Natural killer cell (primary cell): Measurements from ENCODE around the gene FBXO30. TPM values are rescaled to one million over a fixed set of nuclear protein-coding genes. Genes with fewer than 3 reads are reported as not detected.

ENCODE experiments used
- ATAC-seq, 3 donors: fragments of 150-1000 bp in 2 of 3; fragments of 200-7000 bp in 1 of 3; cut with Tn5 transposase; 1 replicate in 1 of 3; 2 replicates in 2 of 3; pipeline ENCODE4 v1.10.0; 2021; ENCODE audit warnings: mild to moderate bottlenecking in 2 of 3, moderate library complexity in 2 of 3
- DNase-seq, 2 donors: peaks; one replicate each; pipeline versions ENCODE4 v3.0.0 to v3.0.0-alpha.2; 2013 to 2021; ENCODE audit warnings: mixed read lengths in 1 of 2
- H3K27ac ChIP-seq: one replicate; pipeline ENCODE4 v1.5.1; 2013; ENCODE audit warnings: mild to moderate bottlenecking, low read length
- H3K27me3 ChIP-seq: one replicate; pipeline ENCODE4 v1.6.1; 2013; ENCODE audit warnings: low read length; ENCODE audit not compliant: control insufficient read depth, insufficient read depth
- H3K36me3 ChIP-seq: one replicate; pipeline ENCODE4 v1.6.1; 2013; ENCODE audit warnings: low read length; ENCODE audit not compliant: control insufficient read depth, insufficient read depth
- H3K4me1 ChIP-seq: one replicate; pipeline ENCODE4 v1.6.1; 2013; ENCODE audit warnings: low read length; ENCODE audit not compliant: control insufficient read depth, insufficient read depth
- H3K4me3 ChIP-seq: one replicate; pipeline ENCODE4 v1.5.1; 2013; ENCODE audit warnings: low read length
- H3K9me3 ChIP-seq: one replicate; pipeline ENCODE4 v1.6.1; 2013; ENCODE audit warnings: low read length; ENCODE audit not compliant: control insufficient read depth, insufficient read depth
- H3K27ac Mint-ChIP-seq, 2 donors: one replicate each; pipeline ENCODE4 v1.8.0; 2022; ENCODE audit warnings: mild to moderate bottlenecking in 2 of 2, mixed read lengths in 2 of 2, moderate library complexity in 1 of 2
- H3K27me3 Mint-ChIP-seq, 2 donors: one replicate each; pipeline ENCODE4 v1.8.0; 2022; ENCODE audit warnings: low read depth in 2 of 2, mixed read lengths in 2 of 2
- H3K36me3 Mint-ChIP-seq: one replicate; pipeline ENCODE4 v1.8.0; 2022; ENCODE audit warnings: mixed read lengths
- H3K4me1 Mint-ChIP-seq, 2 donors: one replicate each; pipeline ENCODE4 v1.8.0; 2022; ENCODE audit warnings: mixed read lengths in 2 of 2
- H3K4me3 Mint-ChIP-seq: one replicate; pipeline ENCODE4 v1.8.0; 2022; ENCODE audit warnings: mild to moderate bottlenecking, moderate library complexity, mixed read lengths
- H3K9me3 Mint-ChIP-seq, 2 donors: one replicate each; pipeline ENCODE4 v1.8.0; 2022; ENCODE audit warnings: mixed read lengths in 2 of 2
- WGBS: methylation state at CpG from one replicate; pipeline ENCODE4 v1.1.7; 2013; ENCODE audit warnings: missing lambda C conversion rate; ENCODE audit not compliant: insufficient coverage; 5-methylcytosine and 5-hydroxymethylcytosine counted together
- intact Hi-C: fragments of 100-400 bp; cut with micrococcal nuclease; formaldehyde crosslinking; loops from one replicate; pipeline ENCODE4 v1.14.2; 2022
- total RNA-seq, 4 donors: library from RNA; stranded (reverse); fragments of 120-200 nt in 1 of 4; gene quantifications; one replicate each; pipeline versions ENCODE4 v1.2.3 to v1.2.4, GENCODE V29; 2013 to 2022
- TF ChIP-seq, protein P1 (sequence below): fragments of 200-600 bp; IDR thresholded peaks from one replicate; pipeline ENCODE4 v1.8.0; 2022; ENCODE audit warnings: antibody characterized with exemption

FBXO30 gene
- total RNA-seq, 3 donors from 2014 or later (not counting 1 experiment from before 2014, with no cell fraction given): 3.4 to 6.4 (median 5.9) TPM

GRCh38 chr6:145789443-145789842 is 25.2 kb downstream of the FBXO30 start:
- no peak for DNase-seq
- intact Hi-C loops: no loop called here
- 93% methylated on average over 3 of the region's 3 CpGs for WGBS

DNA sequence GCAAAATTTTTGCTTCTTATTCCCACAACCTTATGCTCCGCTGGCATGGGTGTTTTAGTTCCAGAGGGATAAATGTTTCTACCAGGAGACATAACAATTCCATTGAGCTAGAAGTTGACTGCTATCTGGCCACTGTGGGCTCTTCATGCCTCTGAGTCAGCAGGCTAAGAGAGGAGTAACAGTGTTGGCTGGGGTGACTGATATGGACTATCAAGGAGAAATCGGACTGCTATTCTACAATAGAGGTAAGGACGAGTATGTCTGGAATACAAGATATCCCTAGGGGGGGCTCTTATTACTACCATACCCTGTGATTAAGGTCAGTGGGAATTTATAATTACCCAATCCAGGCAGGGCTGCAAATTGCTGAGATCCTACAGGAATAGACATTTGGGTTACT is 26.9 kb downstream of the FBXO30 start:
- ATAC-seq: no peak
- intact Hi-C loops: no loop called here
- WGBS: 85% methylated on average over 3 of the region's 3 CpGs
- H3K27ac Mint-ChIP-seq: no peak overlapping the region
- Histone ChIP-seq H3K36me3 (no peaks in the 10 kb centered on the region), H3K27ac (no peak overlapping the region), H3K4me3 (no peak overlapping the region), H3K4me1 (no peaks in the 10 kb centered on the region), H3K27me3 (no peaks in the 10 kb centered on the region), H3K9me3 (peaks cover 7% of the 10 kb centered on the region)
- TF ChIP-seq, protein P1, sequence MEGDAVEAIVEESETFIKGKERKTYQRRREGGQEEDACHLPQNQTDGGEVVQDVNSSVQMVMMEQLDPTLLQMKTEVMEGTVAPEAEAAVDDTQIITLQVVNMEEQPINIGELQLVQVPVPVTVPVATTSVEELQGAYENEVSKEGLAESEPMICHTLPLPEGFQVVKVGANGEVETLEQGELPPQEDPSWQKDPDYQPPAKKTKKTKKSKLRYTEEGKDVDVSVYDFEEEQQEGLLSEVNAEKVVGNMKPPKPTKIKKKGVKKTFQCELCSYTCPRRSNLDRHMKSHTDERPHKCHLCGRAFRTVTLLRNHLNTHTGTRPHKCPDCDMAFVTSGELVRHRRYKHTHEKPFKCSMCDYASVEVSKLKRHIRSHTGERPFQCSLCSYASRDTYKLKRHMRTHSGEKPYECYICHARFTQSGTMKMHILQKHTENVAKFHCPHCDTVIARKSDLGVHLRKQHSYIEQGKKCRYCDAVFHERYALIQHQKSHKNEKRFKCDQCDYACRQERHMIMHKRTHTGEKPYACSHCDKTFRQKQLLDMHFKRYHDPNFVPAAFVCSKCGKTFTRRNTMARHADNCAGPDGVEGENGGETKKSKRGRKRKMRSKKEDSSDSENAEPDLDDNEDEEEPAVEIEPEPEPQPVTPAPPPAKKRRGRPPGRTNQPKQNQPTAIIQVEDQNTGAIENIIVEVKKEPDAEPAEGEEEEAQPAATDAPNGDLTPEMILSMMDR: no peak
- peaks cover 0 to 11% of the 10 kb centered on the region in 2 donors for H3K4me1 Mint-ChIP-seq
- no peaks in the 10 kb centered on the region for H3K27me3 Mint-ChIP-seq
- H3K36me3 Mint-ChIP-seq: peaks cover 13% of the 10 kb centered on the region
- H3K4me3 Mint-ChIP-seq: no peak overlapping the region
- DNase-seq: no peak
- peaks cover 6 to 9% of the 10 kb centered on the region in 2 donors for H3K9me3 Mint-ChIP-seq

More at GRCh38 chr6:145789443-145789842, 25.2 kb downstream of the FBXO30 start:
- no peak overlapping the region for H3K4me3 Mint-ChIP-seq
- no peaks in the 10 kb centered on the region for H3K36me3 ChIP-seq
- H3K27ac Mint-ChIP-seq: no peak overlapping the region
- H3K27me3 Mint-ChIP-seq: no peaks in the 10 kb centered on the region
- peaks cover 7% of the 10 kb centered on the region for H3K9me3 ChIP-seq
- H3K9me3 Mint-ChIP-seq: peaks cover 6 to 9% of the 10 kb centered on the region in 2 donors
- H3K27me3 ChIP-seq: no peaks in the 10 kb centered on the region
- peaks cover 13% of the 10 kb centered on the region for H3K36me3 Mint-ChIP-seq
- ATAC-seq: no peak
- H3K27ac ChIP-seq: no peak overlapping the region
- TF ChIP-seq, protein P1: no peak
- H3K4me3 ChIP-seq: no peak overlapping the region
- H3K4me1 ChIP-seq: no peaks in the 10 kb centered on the region
- peaks cover 0 to 11% of the 10 kb centered on the region in 2 donors for H3K4me1 Mint-ChIP-seq

- H3K27ac ChIP-seq: no peak overlapping the region
- Mint-ChIP-seq H3K27me3 (no peaks in the 10 kb centered on the region), H3K4me1 (peaks cover 0 to 6% of the 10 kb centered on the region in 2 donors), H3K36me3 (peaks cover 7% of the 10 kb centered on the region), H3K9me3 (peaks cover 3 to 7% of the 10 kb centered on the region in 2 donors), H3K4me3 (no peak overlapping the region), H3K27ac (no peak overlapping the region)
- no peaks in the 10 kb centered on the region for H3K36me3 ChIP-seq
- H3K4me1 ChIP-seq: no peaks in the 10 kb centered on the region
- intact Hi-C loops: no loop called here
- H3K9me3 ChIP-seq: no peaks in the 10 kb centered on the region
- 100% methylated on average over 1 of the region's 1 CpG for WGBS
- no peaks in the 10 kb centered on the region for H3K27me3 ChIP-seq
- H3K4me3 ChIP-seq: no peak overlapping the region
- no peak for ATAC-seq
- TF ChIP-seq, protein P1: no peak
- DNase-seq: no peak
These were observed 29.9 kb downstream of the FBXO30 start for GRCh38 chr6:145784683-145785082.

DNA sequence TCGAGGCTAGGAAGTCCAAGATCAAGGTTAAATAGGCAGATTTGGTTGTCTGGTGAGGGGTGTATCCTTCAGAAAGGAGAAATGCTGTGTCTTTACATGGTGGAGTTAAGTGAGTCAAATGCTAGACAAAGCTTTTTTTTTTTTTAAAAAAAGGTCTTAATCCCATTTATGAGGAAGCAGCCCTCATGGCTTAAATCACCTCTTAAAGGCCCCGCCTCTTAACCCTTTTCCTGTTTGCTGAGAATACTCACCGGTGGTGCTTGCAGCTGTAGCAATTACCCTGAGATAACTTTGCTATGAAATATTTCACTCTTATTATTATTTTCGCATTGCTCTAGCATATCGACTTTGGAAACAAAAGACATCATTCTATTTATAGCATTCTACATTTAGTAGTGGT is 30.8 kb downstream of the FBXO30 start:
- Histone ChIP-seq H3K36me3 (no peaks in the 10 kb centered on the region), H3K4me1 (no peaks in the 10 kb centered on the region), H3K27ac (no peak overlapping the region), H3K4me3 (no peak overlapping the region), H3K9me3 (no peaks in the 10 kb centered on the region), H3K27me3 (no peaks in the 10 kb centered on the region)
- TF ChIP-seq, protein P1: no peak
- DNase-seq (no peak), ATAC-seq (no peak)
- Mint-ChIP-seq H3K27ac (no peak overlapping the region), H3K4me1 (peaks cover 0 to 6% of the 10 kb centered on the region in 2 donors), H3K4me3 (no peak overlapping the region), H3K27me3 (no peaks in the 10 kb centered on the region), H3K36me3 (peaks cover 7% of the 10 kb centered on the region), H3K9me3 (peaks cover 3 to 7% of the 10 kb centered on the region in 2 donors)
- WGBS: 47% methylated on average over 2 of the region's 5 CpGs
- intact Hi-C loops: no loop called here
